Mucosa of stomach (tissue), 1 donor: ENCODE data around the gene DGAT2.

Experiments used
- H3K27me3 ChIP-seq: one replicate; pipeline ENCODE4 v1.7.0; 2013; ENCODE audit warnings: mild to moderate bottlenecking, low read length; ENCODE audit not compliant: control insufficient read depth, insufficient read depth
- H3K36me3 ChIP-seq: one replicate; pipeline ENCODE4 v1.7.0; 2013; ENCODE audit warnings: low read length; ENCODE audit not compliant: control insufficient read depth, insufficient read depth
- H3K4me1 ChIP-seq: one replicate; pipeline ENCODE4 v1.7.0; 2013; ENCODE audit warnings: mild to moderate bottlenecking, low read length; ENCODE audit not compliant: control insufficient read depth, insufficient read depth
- H3K4me3 ChIP-seq: one replicate; pipeline ENCODE4 v1.7.0; 2013; ENCODE audit warnings: low read length
- H3K9ac ChIP-seq: one replicate; pipeline ENCODE4 v1.7.0; 2013; ENCODE audit warnings: mild to moderate bottlenecking, low read length, moderate library complexity
- H3K9me3 ChIP-seq: one replicate; pipeline ENCODE4 v1.7.0; 2013; ENCODE audit warnings: mild to moderate bottlenecking, low read length, moderate library complexity; ENCODE audit not compliant: control insufficient read depth
- donor health status: Pancreatic carcinoma.

DGAT2 gene

DNA sequence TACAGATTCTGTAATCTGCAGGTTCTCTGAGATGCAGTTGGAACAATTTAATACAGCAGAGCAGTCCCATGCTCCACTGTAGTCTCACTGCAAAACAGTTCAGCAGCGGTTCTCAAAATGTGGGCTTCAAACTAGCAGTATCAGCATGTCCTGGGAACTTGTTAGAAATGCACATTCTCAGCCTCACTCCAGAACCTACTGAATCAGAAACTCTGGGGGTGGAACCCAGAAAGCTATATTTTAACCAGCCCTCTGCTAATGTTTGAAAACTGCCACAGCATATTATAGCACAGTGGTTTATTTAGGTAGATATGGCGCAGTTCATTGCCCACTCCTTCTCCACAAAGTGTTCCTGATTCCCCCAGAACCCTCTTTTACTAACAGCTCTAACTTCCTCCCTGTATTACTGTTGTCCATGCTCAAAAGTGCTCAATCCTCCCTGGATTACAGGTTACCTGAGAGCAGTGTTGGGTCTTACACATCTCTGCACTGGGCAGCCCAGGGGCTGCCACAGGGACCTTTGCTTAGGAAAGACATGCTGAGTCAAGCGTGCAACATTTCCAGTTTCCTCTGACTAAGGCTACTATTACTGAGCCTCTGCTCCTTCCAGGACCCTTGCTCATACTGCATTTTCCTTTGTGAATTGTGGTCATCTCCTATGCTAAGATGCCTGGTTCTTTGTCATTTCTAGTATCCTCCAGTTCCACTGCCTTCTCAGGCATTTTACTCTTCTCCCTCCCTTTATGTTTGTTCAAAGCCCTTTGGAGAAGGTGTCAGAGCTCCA is 7.7 kb upstream of the DGAT2 start:
- H3K4me3 ChIP-seq: no peak overlapping the region
- H3K9me3 ChIP-seq: no peaks in the 10 kb centered on the region
- H3K27me3 ChIP-seq: no peaks in the 10 kb centered on the region
- H3K9ac ChIP-seq: no peak overlapping the region
- no peaks in the 10 kb centered on the region for H3K36me3 ChIP-seq
- peaks cover 14% of the 10 kb centered on the region for H3K4me1 ChIP-seq

GRCh38 chr11:75762158-75762557 is 6.4 kb upstream of the DGAT2 start:
- H3K27me3 ChIP-seq: peaks cover under 1% of the 10 kb centered on the region
- H3K4me1 ChIP-seq: peaks cover 14% of the 10 kb centered on the region
- H3K4me3 ChIP-seq: no peak overlapping the region
- H3K9me3 ChIP-seq: no peaks in the 10 kb centered on the region
- no peak overlapping the region for H3K9ac ChIP-seq
- H3K36me3 ChIP-seq: no peaks in the 10 kb centered on the region

DNA sequence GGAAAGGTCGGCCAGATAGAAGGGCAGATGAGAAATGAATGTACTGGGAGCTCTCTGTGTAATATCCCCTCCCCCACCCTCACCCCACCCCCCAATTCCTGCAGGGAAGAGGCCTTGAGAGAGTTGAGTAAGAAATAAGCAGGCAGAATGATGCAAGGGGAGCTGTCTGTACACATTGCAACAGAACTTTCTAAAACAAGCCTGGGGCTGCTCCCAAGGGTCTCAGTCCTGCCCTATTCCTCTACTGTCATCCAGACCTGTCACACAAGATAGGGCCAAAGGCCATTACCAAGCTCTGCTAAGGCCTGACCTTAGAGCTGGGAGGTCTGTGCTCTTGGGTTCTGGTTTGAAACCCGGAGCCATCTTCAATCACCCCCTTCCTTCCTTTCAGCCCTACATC is 5.7 kb upstream of the DGAT2 start:
- Histone ChIP-seq H3K9ac (no peak overlapping the region), H3K4me1 (peaks cover 17% of the 10 kb centered on the region), H3K27me3 (peaks cover 6% of the 10 kb centered on the region), H3K4me3 (no peak overlapping the region), H3K36me3 (no peaks in the 10 kb centered on the region), H3K9me3 (no peaks in the 10 kb centered on the region)

DNA sequence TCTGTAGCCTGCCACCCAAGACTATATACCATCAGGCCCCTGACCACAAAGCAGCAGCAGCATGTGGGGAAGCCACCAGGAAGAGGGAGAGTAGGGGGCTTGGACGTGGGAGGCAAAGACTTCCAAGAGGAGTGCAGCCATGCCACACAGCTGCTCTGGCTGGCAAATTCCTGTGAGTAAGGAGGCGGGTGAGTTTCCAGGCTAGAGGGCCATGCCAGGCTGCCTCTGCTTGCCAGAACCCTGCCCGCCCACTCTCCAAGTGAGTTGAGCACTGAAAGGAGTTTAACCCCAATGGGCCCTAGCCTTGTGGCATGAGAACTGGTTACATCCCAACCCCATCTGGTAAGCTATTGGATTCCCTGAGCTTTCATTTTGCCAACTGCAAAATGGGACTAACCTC is 4.7 kb upstream of the DGAT2 start:
- Histone ChIP-seq H3K4me1 (peaks cover 20% of the 10 kb centered on the region), H3K36me3 (no peaks in the 10 kb centered on the region), H3K9ac (no peak overlapping the region), H3K4me3 (no peak overlapping the region), H3K27me3 (peaks cover 12% of the 10 kb centered on the region), H3K9me3 (no peaks in the 10 kb centered on the region)

GRCh38 chr11:75765116-75765515 is 3.5 kb upstream of the DGAT2 start:
- Histone ChIP-seq H3K4me3 (no peak overlapping the region), H3K9ac (no peak overlapping the region), H3K4me1 (peaks cover 14% of the 10 kb centered on the region), H3K36me3 (no peaks in the 10 kb centered on the region), H3K27me3 (peaks cover 13% of the 10 kb centered on the region), H3K9me3 (no peaks in the 10 kb centered on the region)

DNA sequence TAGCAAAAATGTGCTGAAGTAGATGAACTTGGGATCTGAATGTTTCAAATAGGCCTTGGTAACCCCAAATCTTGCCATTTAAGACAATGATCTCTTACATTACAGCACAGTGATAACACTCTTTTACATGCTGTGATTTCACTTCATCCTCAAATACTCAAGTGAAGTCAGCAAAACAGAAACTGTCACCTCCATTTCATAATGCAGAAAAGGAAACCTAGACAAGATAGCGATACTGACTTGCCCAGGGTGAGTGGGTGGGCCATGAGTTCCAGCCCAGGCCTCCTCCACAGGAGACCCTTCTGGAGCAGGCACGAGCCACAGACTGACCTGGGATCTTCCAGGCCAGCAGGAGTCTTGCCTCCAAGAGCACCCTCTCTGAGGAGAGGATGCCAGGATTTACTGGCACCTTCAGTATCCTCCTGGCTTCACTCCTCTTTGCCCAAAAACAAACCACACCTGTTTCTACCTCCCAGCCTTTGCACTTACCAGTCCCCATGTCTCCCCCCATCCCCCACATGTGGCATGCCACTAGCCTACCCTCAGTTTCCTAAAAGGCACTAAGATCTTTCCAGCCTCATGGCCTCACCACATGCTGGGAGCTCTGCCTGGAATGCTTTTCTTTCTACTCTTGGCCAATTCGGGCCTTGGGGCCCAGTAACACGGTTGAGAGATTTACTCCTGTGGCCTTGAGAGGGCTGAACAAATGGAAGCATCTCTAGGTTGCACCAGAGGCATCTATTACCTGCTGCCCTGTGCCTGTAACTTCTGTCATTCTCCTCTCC is 1.9 kb upstream of the DGAT2 start:
- H3K9ac ChIP-seq: no peak overlapping the region
- peaks cover 13% of the 10 kb centered on the region for H3K27me3 ChIP-seq
- no peaks in the 10 kb centered on the region for H3K36me3 ChIP-seq
- peaks cover 13% of the 10 kb centered on the region for H3K4me1 ChIP-seq
- no peak overlapping the region for H3K4me3 ChIP-seq
- no peaks in the 10 kb centered on the region for H3K9me3 ChIP-seq

DNA sequence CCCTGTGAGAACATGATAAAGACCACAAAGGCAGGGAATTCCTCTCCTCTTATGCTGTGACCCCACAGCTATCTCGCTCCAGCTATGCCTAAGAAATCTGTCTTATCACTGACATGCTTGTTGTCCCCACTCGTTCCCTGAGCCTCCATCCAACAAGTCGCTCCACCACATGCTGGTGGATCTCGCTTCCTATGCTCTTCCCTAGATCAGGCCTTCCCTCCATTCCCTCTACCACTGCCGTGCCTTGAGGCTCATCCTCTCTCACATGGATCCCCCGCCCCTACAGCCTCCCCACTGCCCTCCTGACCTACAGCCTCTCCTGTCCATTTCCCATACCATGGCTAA is 1.4 kb upstream of the DGAT2 start:
- Histone ChIP-seq H3K27me3 (peaks cover 13% of the 10 kb centered on the region), H3K4me3 (no peak overlapping the region), H3K9me3 (no peaks in the 10 kb centered on the region), H3K4me1 (peaks cover 13% of the 10 kb centered on the region), H3K36me3 (no peaks in the 10 kb centered on the region), H3K9ac (no peak overlapping the region)

DNA sequence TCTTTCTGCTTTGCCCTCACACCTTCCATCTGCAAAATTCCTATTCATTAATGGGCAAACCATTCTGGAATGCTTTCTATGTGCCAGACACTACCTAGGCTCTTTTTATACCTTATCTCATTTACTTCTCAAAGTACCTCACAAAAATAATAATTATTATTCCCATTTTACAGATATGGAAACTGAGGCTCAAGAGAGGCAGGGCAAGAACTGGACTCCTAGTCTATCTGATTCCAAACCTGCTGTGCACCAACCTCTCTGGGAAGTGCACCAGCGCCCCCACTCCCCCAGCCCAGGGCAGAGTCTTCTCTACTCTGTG is 826 bp upstream of the DGAT2 start:
- Histone ChIP-seq H3K36me3 (no peaks in the 10 kb centered on the region), H3K27me3 (peaks cover 13% of the 10 kb centered on the region), H3K4me1 (peaks cover 13% of the 10 kb centered on the region), H3K4me3 (no peak overlapping the region), H3K9ac (peak overlapping the region; percentile 86), H3K9me3 (no peaks in the 10 kb centered on the region)

DNA sequence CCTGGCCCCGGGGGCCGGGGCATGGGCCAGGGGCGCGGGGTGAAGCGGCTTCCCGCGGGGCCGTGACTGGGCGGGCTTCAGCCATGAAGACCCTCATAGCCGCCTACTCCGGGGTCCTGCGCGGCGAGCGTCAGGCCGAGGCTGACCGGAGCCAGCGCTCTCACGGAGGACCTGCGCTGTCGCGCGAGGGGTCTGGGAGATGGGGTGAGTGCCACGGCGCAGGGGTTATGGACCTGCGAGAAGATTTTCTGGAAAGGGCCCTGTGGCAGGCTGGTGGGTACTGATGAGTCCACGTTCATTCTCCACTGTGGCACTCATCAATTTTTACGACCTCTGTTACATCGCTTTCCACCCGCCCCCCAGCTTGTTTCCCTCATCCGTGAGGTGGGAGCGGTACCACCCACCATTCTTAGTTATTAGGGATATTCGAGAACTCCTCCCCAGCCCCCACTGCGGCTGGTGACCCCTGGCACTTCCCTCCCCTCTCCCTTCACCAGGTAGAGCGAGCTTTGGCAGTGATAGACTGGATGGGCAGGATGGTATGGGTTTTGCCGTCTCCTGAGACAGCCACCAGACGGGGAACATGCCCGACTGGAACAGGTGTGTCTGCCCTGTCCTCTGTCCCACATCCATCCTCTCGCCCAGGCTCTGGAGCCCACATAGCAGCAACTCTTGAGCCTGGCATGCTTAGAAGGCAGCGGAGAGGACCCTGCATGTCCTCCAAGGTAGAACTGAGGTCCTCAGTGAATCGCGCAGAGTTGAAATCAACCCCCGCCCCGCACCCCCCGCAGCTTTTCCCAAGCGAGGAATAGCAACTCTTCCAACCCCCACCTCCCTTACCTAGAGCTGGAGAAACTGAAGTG is 562 bp downstream of the DGAT2 start:
- H3K9me3 ChIP-seq: no peaks in the 10 kb centered on the region

GRCh38 chr11:75770102-75770501 is 1.5 kb downstream of the DGAT2 start:
- Histone ChIP-seq H3K27me3 (peaks cover 13% of the 10 kb centered on the region), H3K4me1 (peaks cover 13% of the 10 kb centered on the region), H3K9me3 (no peaks in the 10 kb centered on the region), H3K36me3 (no peaks in the 10 kb centered on the region), H3K9ac (no peak overlapping the region), H3K4me3 (no peak overlapping the region)

More for the DNA sequence above, 562 bp downstream of the DGAT2 start:
- peak overlapping the region; percentile 86 for H3K9ac ChIP-seq
- H3K36me3 ChIP-seq: no peaks in the 10 kb centered on the region
- H3K4me3 ChIP-seq: peak overlapping the region; percentile 49
- H3K27me3 ChIP-seq: peaks cover 13% of the 10 kb centered on the region
- H3K4me1 ChIP-seq: peaks cover 13% of the 10 kb centered on the region

- no peaks in the 10 kb centered on the region for H3K9me3 ChIP-seq
- H3K4me1 ChIP-seq: peaks cover 13% of the 10 kb centered on the region
- peaks cover 13% of the 10 kb centered on the region for H3K27me3 ChIP-seq
- H3K36me3 ChIP-seq: no peaks in the 10 kb centered on the region
- no peak overlapping the region for H3K9ac ChIP-seq
- H3K4me3 ChIP-seq: no peak overlapping the region
Observed at GRCh38 chr11:75771646-75772410, 3.2 kb downstream of the DGAT2 start.
